Measurements from ENCODE around the gene FAM13A. TPM values are rescaled to one million over a fixed set of nuclear protein-coding genes. Genes with fewer than 3 reads are reported as not detected.

The FAM13A gene
- total RNA-seq, 1 donor from 2014 or later = 40.3 TPM

DNA sequence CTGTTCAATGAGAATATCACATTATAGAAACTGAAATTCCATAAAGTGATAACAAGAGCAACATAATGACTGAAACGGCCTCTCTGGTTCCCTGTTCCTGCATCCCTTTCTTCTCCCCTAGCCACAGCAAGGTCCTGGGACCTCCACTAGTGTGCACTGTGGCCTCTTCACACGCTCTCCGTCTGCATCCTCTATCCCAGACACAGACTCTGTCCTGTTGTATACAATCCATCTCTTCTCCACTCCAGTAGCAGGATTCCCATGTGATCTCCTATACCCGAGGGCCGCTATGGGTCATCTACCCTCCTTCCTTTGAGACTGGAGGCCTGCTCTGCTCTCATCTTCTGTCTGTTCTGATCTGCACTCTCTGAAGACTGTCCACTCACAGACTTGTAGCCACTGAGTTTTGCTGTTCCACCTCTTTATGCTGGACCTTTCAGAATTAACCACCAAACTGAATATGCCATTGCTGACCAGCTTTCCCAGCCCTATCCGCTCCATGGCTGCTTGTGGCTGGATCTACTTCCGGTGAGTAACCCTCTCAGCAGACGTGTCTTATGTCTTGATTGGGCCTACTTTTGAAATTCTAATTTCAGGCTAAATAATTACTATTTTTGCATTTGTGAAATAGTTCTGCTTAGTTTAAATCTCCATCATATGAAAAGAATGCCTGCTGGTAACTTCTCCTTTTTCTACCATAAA lies 254.2 kb downstream of the FAM13A start:
- Histone ChIP-seq H2AFZ (replicated peaks) (no peak overlapping the region), H4K20me1 (ENCODE audit: low read depth) (no peaks in the 10 kb centered on the region), H3F3A (ENCODE audit: low read depth) (no peaks in the 10 kb centered on the region), H3K9me3 (ENCODE audit: low read depth) (no peaks in the 10 kb centered on the region), H3K4me2 (no peak overlapping the region), H3K4me3 (no peak overlapping the region), H3K79me2 (ENCODE audit: low read depth) (no peaks in the 10 kb centered on the region), H3K27me3 (no peaks in the 10 kb centered on the region), H3K27ac (no peak overlapping the region), H3K9ac (no peak overlapping the region), H3K36me3 (no peaks in the 10 kb centered on the region), H3K4me1 (no peaks in the 10 kb centered on the region)
- Mint-ChIP-seq H3K9me3 (no peaks in the 10 kb centered on the region), H3K4me1 (peaks cover 10% of the 10 kb centered on the region), H3K4me3 (no peak overlapping the region), H3K27ac (no peak overlapping the region), H3K36me3 (peaks cover 5% of the 10 kb centered on the region), H3K27me3 (ENCODE audit: insufficient read depth, low read depth) (peaks cover 2% of the 10 kb centered on the region)
- TF ChIP-seq EZH2phosphoT487 (IDR thresholded peaks at IDR 0.05) (no peak), EZH2 (IDR thresholded peaks at IDR 0.05) (no peak)
- TF ChIP-seq, protein P1, sequence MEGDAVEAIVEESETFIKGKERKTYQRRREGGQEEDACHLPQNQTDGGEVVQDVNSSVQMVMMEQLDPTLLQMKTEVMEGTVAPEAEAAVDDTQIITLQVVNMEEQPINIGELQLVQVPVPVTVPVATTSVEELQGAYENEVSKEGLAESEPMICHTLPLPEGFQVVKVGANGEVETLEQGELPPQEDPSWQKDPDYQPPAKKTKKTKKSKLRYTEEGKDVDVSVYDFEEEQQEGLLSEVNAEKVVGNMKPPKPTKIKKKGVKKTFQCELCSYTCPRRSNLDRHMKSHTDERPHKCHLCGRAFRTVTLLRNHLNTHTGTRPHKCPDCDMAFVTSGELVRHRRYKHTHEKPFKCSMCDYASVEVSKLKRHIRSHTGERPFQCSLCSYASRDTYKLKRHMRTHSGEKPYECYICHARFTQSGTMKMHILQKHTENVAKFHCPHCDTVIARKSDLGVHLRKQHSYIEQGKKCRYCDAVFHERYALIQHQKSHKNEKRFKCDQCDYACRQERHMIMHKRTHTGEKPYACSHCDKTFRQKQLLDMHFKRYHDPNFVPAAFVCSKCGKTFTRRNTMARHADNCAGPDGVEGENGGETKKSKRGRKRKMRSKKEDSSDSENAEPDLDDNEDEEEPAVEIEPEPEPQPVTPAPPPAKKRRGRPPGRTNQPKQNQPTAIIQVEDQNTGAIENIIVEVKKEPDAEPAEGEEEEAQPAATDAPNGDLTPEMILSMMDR (IDR thresholded peaks at IDR 0.05) = no peak
- no peak for DNase-seq (ENCODE audit: low spot score)

- Histone ChIP-seq H2AFZ (replicated peaks) (no peak overlapping the region), H3K4me1 (no peaks in the 10 kb centered on the region), H3K9ac (no peak overlapping the region), H4K20me1 (ENCODE audit: low read depth) (no peaks in the 10 kb centered on the region), H3K27ac (no peak overlapping the region), H3K9me3 (ENCODE audit: low read depth) (no peaks in the 10 kb centered on the region), H3K27me3 (no peaks in the 10 kb centered on the region), H3F3A (ENCODE audit: low read depth) (no peaks in the 10 kb centered on the region), H3K79me2 (ENCODE audit: low read depth) (no peaks in the 10 kb centered on the region), H3K4me2 (no peak overlapping the region), H3K4me3 (no peak overlapping the region), H3K36me3 (no peaks in the 10 kb centered on the region)
- no peak for DNase-seq (ENCODE audit: low spot score)
- H3K36me3 Mint-ChIP-seq = peaks cover 10% of the 10 kb centered on the region
- no peak overlapping the region for H3K27ac Mint-ChIP-seq
- H3K4me1 Mint-ChIP-seq = peaks cover 14% of the 10 kb centered on the region
- TF ChIP-seq, protein P1 (IDR thresholded peaks at IDR 0.05) = no peak
- TF ChIP-seq EZH2 (IDR thresholded peaks at IDR 0.05) (no peak), EZH2phosphoT487 (IDR thresholded peaks at IDR 0.05) (no peak)
- no peaks in the 10 kb centered on the region for H3K9me3 Mint-ChIP-seq
- no peak overlapping the region for H3K4me3 Mint-ChIP-seq
- peaks cover 2% of the 10 kb centered on the region for H3K27me3 Mint-ChIP-seq (ENCODE audit: insufficient read depth, low read depth)
Observed at GRCh38 chr4:88802138-88802537, 254.8 kb downstream of the FAM13A start.

- Mint-ChIP-seq H3K27ac (no peak overlapping the region), H3K36me3 (peaks cover 10% of the 10 kb centered on the region)
- H3F3A ChIP-seq (ENCODE audit: low read depth) = no peaks in the 10 kb centered on the region
Observed at GRCh38 chr4:88799900-88800299, 257.1 kb downstream of the FAM13A start.

More at GRCh38 chr4:88799900-88800299, 257.1 kb downstream of the FAM13A start:
- Mint-ChIP-seq H3K4me1 (peaks cover 14% of the 10 kb centered on the region), H3K27me3 (ENCODE audit: insufficient read depth, low read depth) (peaks cover 2% of the 10 kb centered on the region), H3K9me3 (no peaks in the 10 kb centered on the region), H3K4me3 (no peak overlapping the region)
- TF ChIP-seq, protein P1 (IDR thresholded peaks at IDR 0.05) = no peak
- TF ChIP-seq EZH2phosphoT487 (IDR thresholded peaks at IDR 0.05) = no peak
- no peak for TF ChIP-seq EZH2 (IDR thresholded peaks at IDR 0.05)
- H3K4me2 ChIP-seq = no peak overlapping the region
- H3K9ac ChIP-seq = no peak overlapping the region
- no peaks in the 10 kb centered on the region for H4K20me1 ChIP-seq (ENCODE audit: low read depth)
- H2AFZ ChIP-seq (replicated peaks) = no peak overlapping the region
- no peaks in the 10 kb centered on the region for H3K36me3 ChIP-seq
- no peaks in the 10 kb centered on the region for H3K27me3 ChIP-seq
- H3K27ac ChIP-seq = no peak overlapping the region
- no peaks in the 10 kb centered on the region for H3K79me2 ChIP-seq (ENCODE audit: low read depth)
- no peak for DNase-seq (ENCODE audit: low spot score)
- H3K4me3 ChIP-seq = no peak overlapping the region
- no peaks in the 10 kb centered on the region for H3K4me1 ChIP-seq
- H3K9me3 ChIP-seq (ENCODE audit: low read depth) = no peaks in the 10 kb centered on the region

Data from neural progenitor cell (in vitro differentiated cells).